DMS79 (cell line): ENCODE data around the gene SLC44A1.

ENCODE experiments used
- DNase-seq: peaks from one replicate; lab custom pipeline; 2025; lab: John Stamatoyannopoulos, UW

The SLC44A1 gene

GRCh38 chr9:105473221-105473620, 228.8 kb downstream of the SLC44A1 start:
- DNase-seq = no peak

DNA sequence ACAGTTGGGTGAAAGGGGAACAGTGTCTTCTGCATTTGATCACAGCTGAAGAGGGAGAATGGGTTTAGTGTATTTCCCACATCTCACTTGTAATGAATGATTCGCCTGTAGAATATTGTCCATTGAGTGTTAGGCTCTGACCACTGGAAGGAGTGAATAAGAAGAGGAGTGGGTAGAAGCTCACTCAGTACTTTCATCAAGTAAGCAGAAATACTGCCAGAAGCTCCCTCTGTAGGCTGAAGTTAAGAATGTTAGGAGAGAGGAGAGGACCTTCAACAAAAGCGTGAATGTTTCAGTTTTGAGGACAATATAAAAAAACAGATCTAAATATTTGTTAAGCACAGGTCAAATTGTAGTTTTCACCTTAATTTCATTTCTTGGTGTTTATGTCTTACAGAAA, 230.9 kb downstream of the SLC44A1 start:
- no peak for DNase-seq

DNA sequence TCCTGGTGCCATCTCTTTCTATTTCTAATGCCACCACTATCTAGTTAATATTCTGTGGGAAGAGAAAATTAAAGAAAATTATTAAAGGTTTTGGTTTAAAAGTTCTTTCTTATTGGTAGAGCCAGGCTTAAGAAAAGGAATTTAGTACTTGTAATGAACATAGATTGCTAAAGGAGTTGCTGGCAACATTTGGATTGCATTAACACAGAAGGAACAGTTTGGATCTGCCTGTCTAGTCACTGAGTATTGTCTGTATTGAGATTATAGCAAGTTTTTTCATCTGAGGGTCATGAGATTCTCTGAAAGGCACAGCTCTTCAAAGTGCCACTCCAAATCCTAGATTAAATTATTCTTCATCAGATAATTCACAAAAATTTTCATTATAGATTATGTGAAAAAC, 235.4 kb downstream of the SLC44A1 start:
- DNase-seq = no peak

- no peak for DNase-seq
These were observed 239.2 kb downstream of the SLC44A1 start for GRCh38 chr9:105483618-105484017.

DNA sequence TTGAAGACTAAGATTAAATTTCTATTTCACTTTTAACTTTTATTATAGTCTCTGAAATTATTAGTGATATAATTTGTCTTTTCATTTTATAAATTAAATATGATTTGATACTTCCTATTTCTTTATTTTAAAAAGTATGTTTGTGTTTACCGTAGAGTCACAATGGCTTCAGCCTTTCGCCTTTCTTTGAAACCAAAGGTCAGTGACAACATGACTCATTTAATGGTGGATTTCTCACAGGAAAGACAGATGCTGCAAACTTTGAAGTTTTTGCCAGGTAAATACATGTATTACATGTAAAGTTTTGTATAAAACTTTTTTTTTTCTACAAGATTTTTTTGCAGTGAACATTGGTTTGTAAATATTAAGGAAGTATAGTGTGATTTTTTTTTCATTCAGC, 239.8 kb downstream of the SLC44A1 start:
- no peak for DNase-seq

- no peak for DNase-seq
These were observed 240.7 kb downstream of the SLC44A1 start for GRCh38 chr9:105485131-105485530.
